ENCODE data around the gene TMEM72. TPM values are rescaled to one million over a fixed set of nuclear protein-coding genes. Genes with fewer than 3 reads are reported as not detected.

The TMEM72 gene
- total RNA-seq, 1 experiment from 2014 or later: not detected

DNA sequence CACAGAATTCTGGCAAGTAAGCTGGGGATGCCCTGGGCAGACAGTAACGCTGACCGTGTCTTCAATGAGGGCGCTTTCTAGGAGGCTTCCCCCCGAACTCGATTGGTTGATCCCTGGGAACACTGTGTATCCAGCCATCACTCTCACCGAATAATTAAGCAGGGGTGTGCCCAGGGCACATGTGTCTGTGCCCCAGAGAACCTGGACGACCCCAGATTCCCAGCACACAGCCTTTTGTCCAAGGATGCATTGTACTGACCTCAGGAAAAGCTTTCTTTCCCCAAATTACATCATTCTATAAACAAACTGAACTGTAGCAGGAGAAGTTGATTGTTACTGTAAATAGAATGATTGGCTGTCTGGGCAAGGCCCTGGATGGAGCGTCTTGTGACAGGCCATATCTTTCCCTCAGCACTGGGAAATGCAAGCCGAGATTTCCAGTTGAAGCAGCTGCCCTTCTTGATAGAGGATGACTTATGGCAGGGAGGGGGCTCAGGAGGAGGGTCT is 74.1 kb downstream of the TMEM72 start:
- H3K27ac ChIP-seq (ENCODE audit: low read length): no peak overlapping the region
- no peaks in the 10 kb centered on the region for H4K20me1 ChIP-seq (ENCODE audit: insufficient read depth, low read depth, low read length)
- no peak overlapping the region for H2AFZ ChIP-seq (ENCODE audit: low read length)

GRCh38 chr10:44986179-44986578 is 75.0 kb downstream of the TMEM72 start:
- H2AFZ ChIP-seq (ENCODE audit: low read length): no peak overlapping the region
- H3K4me2 ChIP-seq (ENCODE audit: low read depth, low read length, poor library complexity, severe bottlenecking): no peak overlapping the region
- no peaks in the 10 kb centered on the region for H3K9me2 ChIP-seq (replicated peaks; ENCODE audit: insufficient read depth, low read length)
- no peaks in the 10 kb centered on the region for H3K4me1 ChIP-seq (ENCODE audit: low read length)
- H4K20me1 ChIP-seq (ENCODE audit: insufficient read depth, low read depth, low read length): no peaks in the 10 kb centered on the region
- H3K9ac ChIP-seq (ENCODE audit: low read length): no peak overlapping the region
- H3K79me2 ChIP-seq (ENCODE audit: low read length): no peaks in the 10 kb centered on the region
- no peaks in the 10 kb centered on the region for H3K36me3 ChIP-seq (ENCODE audit: insufficient read depth, low read length)
- no peak overlapping the region for H3K27ac ChIP-seq (ENCODE audit: low read length)
- no peaks in the 10 kb centered on the region for H3K27me3 ChIP-seq (ENCODE audit: low read length)
- no peak for DNase-seq
- no peak overlapping the region for H3K4me3 ChIP-seq (ENCODE audit: low read length)
- H3K9me3 ChIP-seq (ENCODE audit: low read length): no peaks in the 10 kb centered on the region

More for the DNA sequence above, 74.1 kb downstream of the TMEM72 start:
- no peaks in the 10 kb centered on the region for H3K9me2 ChIP-seq (replicated peaks; ENCODE audit: insufficient read depth, low read length)
- no peak overlapping the region for H3K9ac ChIP-seq (ENCODE audit: low read length)
- no peaks in the 10 kb centered on the region for H3K9me3 ChIP-seq (ENCODE audit: low read length)
- H3K4me1 ChIP-seq (ENCODE audit: low read length): no peaks in the 10 kb centered on the region
- no peaks in the 10 kb centered on the region for H3K79me2 ChIP-seq (ENCODE audit: low read length)
- H3K4me3 ChIP-seq (ENCODE audit: low read length): no peak overlapping the region
- H3K4me2 ChIP-seq (ENCODE audit: low read depth, low read length, poor library complexity, severe bottlenecking): no peak overlapping the region
- H3K36me3 ChIP-seq (ENCODE audit: insufficient read depth, low read length): no peaks in the 10 kb centered on the region
- no peaks in the 10 kb centered on the region for H3K27me3 ChIP-seq (ENCODE audit: low read length)
- no peak for DNase-seq

Other genes with a start within 250 kb of the TMEM72 start
- gene RASSF4, start 48.5 kb downstream of the TMEM72 start, total RNA-seq (2014; rRNA removed; shearing (Covaris generic); ENCODE audit: low replicate concordance): 3.6 and 7.1 TPM in 2 replicates
- gene DEPP1, start 67.5 kb downstream of the TMEM72 start, total RNA-seq (2014; rRNA removed; shearing (Covaris generic); ENCODE audit: low replicate concordance): not detected in 2 replicates
- gene ZNF22, start 89.6 kb downstream of the TMEM72 start, total RNA-seq (2014; rRNA removed; shearing (Covaris generic); ENCODE audit: low replicate concordance): 34.9 and 53.2 TPM in 2 replicates

Measured in Karpas-422 (cell line).